ENCODE measurements around the gene KCND1. TPM values are rescaled to one million over a fixed set of nuclear protein-coding genes. Genes with fewer than 3 reads are reported as not detected.

The KCND1 gene
- total RNA-seq, 3 donors from 2014 or later, result 0.66 to 1.2 (median 0.96) TPM

DNA sequence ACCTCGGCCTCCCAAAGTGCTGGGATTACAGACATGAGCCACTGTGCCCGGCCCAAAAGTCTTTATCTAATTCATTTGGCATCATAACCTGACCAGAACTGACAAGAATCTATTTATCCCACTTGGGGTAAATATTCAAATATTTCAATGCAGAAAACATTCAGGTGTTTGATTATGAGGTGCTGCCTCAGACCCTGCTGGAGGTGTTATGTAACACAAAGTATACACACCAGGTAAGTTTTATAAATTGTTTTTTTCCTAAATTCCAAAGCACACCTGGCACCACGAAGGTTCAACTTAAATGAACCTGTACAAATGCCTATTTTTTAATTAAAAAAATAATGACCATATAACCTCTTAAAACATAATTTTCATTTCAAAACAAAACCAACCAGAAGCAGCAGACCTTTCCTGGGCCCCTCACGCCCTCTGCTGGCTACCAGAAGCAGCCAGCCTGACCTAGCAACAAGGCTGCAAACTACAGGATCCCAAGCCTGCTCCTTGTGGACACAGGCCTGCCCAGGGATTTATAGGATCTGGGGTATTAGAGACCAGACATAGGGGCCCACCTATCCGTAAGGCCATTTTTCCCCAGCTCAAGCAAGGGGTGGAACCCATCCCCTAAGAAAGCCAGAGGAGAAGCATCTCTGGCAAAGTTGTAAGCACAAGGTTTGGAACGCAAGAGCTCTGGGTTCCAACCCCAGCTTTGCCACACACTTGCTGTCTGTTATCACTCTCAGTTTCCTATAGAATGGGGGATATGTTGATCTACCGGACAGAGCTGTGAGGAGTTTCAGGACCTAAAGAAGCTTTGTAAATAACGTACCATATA is 25.9 kb downstream of the KCND1 start:
- Histone ChIP-seq H3K4me3 (no peak overlapping the region), H3K4me1 (no peaks in the 10 kb centered on the region), H3K9me3 (no peaks in the 10 kb centered on the region), H3K27me3 (peaks cover 0 to 19% of the 10 kb centered on the region in 2 donors), H3K27ac (no peak overlapping the region), H3K36me3 (no peaks in the 10 kb centered on the region)
- intact Hi-C loops (cut with DNase I; ENCODE audit: low total_unique reads), result no loop called here
- no peak for DNase-seq (ENCODE audit: low spot score in 2 of 2)
- TF ChIP-seq POLR2A (IDR thresholded peaks at IDR 0.05), result no peak
- TF ChIP-seq, protein P1, sequence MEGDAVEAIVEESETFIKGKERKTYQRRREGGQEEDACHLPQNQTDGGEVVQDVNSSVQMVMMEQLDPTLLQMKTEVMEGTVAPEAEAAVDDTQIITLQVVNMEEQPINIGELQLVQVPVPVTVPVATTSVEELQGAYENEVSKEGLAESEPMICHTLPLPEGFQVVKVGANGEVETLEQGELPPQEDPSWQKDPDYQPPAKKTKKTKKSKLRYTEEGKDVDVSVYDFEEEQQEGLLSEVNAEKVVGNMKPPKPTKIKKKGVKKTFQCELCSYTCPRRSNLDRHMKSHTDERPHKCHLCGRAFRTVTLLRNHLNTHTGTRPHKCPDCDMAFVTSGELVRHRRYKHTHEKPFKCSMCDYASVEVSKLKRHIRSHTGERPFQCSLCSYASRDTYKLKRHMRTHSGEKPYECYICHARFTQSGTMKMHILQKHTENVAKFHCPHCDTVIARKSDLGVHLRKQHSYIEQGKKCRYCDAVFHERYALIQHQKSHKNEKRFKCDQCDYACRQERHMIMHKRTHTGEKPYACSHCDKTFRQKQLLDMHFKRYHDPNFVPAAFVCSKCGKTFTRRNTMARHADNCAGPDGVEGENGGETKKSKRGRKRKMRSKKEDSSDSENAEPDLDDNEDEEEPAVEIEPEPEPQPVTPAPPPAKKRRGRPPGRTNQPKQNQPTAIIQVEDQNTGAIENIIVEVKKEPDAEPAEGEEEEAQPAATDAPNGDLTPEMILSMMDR (IDR thresholded peaks at IDR 0.05), result peak in 2 of 3 donors; percentile 47 to 61

DNA sequence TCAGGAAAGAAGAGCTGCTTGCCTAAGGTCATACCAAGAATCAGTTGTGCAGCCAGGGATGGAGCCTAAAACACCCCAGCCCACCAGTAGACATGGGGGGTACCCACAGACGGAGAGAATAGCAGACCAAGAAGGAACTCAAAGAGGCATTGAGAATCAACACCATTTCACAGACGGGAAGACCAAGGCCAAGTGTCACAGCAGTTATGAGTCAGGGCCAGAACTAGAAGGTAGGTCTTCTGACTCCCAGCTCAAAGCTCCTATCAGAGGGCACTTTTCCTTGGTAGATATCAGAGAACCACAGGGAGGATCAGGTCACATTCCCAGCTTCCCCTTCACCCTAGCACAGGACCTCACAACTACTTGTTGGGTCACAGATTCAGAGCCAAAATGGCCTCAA is 28.7 kb downstream of the KCND1 start:
- no peak for DNase-seq (ENCODE audit: low spot score in 2 of 2)
- TF ChIP-seq POLR2A (IDR thresholded peaks at IDR 0.05), result no peak
- TF ChIP-seq, protein P1 (IDR thresholded peaks at IDR 0.05), result no peak
- no peak for TF ChIP-seq POLR2AphosphoS5 (IDR thresholded peaks at IDR 0.05)
- intact Hi-C loops (cut with DNase I; ENCODE audit: low total_unique reads), result loop anchor here (5.0 kb wide), 1 partner anchor 704 kb away; no protein-coding TSS in a partner anchor
- Histone ChIP-seq H3K27me3 (peaks cover 0 to 34% of the 10 kb centered on the region in 2 donors), H3K4me3 (no peak overlapping the region), H3K36me3 (no peaks in the 10 kb centered on the region), H3K9me3 (no peaks in the 10 kb centered on the region), H3K4me1 (no peaks in the 10 kb centered on the region), H3K27ac (no peak overlapping the region)

DNA sequence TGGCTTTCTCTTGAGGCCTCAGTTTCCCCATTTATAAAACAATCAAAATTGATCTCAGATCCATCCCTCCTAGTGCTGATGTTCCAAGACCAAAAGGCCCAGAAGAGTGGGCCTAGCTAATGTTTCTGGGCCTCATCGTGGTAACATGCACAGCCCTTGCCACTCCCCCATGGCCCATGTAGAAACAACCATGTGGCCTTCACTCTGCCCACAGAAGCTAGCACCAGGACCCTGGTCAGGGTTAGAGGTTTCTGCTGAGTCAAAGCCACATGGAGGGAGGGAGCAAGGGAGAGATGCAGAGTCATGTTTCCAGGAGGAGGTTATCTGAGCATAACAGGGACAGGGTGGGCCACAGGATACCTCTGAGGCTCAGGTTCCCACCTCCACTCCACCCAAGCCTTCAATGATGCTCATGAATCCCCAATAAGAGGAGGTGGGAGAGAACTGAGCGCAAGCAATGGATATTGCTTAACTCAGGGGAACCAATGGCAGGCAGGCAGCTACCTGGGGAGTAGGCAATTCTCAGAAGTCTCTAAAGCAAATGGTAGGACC is 31.2 kb downstream of the KCND1 start:
- Histone ChIP-seq H3K9me3 (no peaks in the 10 kb centered on the region), H3K36me3 (no peaks in the 10 kb centered on the region)
- TF ChIP-seq, protein P1 (IDR thresholded peaks at IDR 0.05), result no peak
- TF ChIP-seq POLR2A (IDR thresholded peaks at IDR 0.05), result no peak
- TF ChIP-seq POLR2AphosphoS5 (IDR thresholded peaks at IDR 0.05), result no peak

DNA sequence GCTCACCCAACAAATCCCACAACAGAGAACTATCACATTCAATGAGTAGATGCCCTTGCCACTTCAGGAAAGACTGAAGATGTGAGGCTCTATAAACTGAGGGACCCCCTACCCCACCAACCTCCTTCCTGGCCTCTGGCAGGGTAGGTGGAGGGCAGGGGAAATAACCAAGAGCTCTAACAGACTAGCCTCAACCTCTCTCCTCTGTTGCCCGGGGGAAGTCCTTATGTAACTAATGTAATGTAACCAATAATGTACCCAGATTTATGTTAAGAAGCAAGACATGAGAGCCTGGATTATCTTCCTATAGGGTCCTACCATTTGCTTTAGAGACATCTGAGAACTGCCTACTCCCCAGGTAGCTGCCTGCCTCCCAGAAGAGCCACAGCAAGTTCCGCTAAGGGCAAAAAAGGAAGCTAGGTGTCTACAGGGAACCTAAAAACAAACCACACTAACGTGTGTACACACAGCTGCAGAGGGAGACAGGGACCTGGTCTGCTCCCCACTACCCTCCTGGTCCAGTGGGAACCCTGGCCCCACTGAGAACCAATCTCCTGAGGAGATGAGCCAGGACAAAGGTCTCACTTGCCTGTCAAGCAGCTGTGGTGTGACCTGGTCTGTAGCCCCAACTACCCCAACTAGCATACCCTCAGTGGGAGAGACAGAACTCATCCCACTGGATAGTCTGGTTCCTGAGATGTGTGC is 32.0 kb downstream of the KCND1 start:
- TF ChIP-seq POLR2AphosphoS5 (IDR thresholded peaks at IDR 0.05) (no peak), POLR2A (IDR thresholded peaks at IDR 0.05) (no peak)
- TF ChIP-seq, protein P1 (IDR thresholded peaks at IDR 0.05), result no peak
- Histone ChIP-seq H3K4me1 (no peaks in the 10 kb centered on the region), H3K9me3 (no peaks in the 10 kb centered on the region), H3K36me3 (no peaks in the 10 kb centered on the region), H3K27ac (peak overlapping the region in 1 of 2 donors; percentile 7), H3K4me3 (no peak overlapping the region), H3K27me3 (peaks cover 0 to 40% of the 10 kb centered on the region in 2 donors)
- intact Hi-C loops (cut with DNase I; ENCODE audit: low total_unique reads), result loop anchor here (5.0 kb wide), 1 partner anchor 708 kb away; no protein-coding TSS in a partner anchor
- no peak for DNase-seq (ENCODE audit: low spot score in 2 of 2)

More for the DNA sequence above, 31.2 kb downstream of the KCND1 start:
- intact Hi-C loops (cut with DNase I; ENCODE audit: low total_unique reads), result loop anchor here (5.0 kb wide), 1 partner anchor 707 kb away; no protein-coding TSS in a partner anchor
- DNase-seq (ENCODE audit: low spot score in 2 of 2), result no peak
- H3K4me1 ChIP-seq, result no peaks in the 10 kb centered on the region
- peaks cover 0 to 37% of the 10 kb centered on the region in 2 donors for H3K27me3 ChIP-seq
- no peak overlapping the region for H3K4me3 ChIP-seq
- H3K27ac ChIP-seq, result no peak overlapping the region

All from breast epithelium (tissue), 4 donors.